Tibial artery (tissue), 4 donors: ENCODE results near the gene CYP2C9.
A peak's percentile ranks its signal among the peaks of the same experiment; 100 is the strongest.
"Not testable (repeated sequence)": the region's sequence is repeated elsewhere in the genome, so short reads cannot be mapped to it uniquely, and the experiment has no call there.

Experiments
- DNase-seq, 2 donors: peaks; one replicate each; pipeline ENCODE4 v3.0.0-alpha.2; 2019
- H3K27ac ChIP-seq, 2 donors: fragments of 200-600 bp; sonication (generic) in 1 of 2; 1 replicate in 1 of 2; 2 replicates in 1 of 2; pipeline ENCODE4 v1.5.1; 2018 to 2019; ENCODE audit warnings: mild to moderate bottlenecking in 1 of 2
- H3K27me3 ChIP-seq, 2 donors: fragments of 200-600 bp; sonication (generic) in 1 of 2; one replicate each; pipeline versions ENCODE4 v1.5.1 to v1.6.0; 2016 to 2019
- H3K36me3 ChIP-seq, 3 donors: fragments of 200-600 bp; sonication (generic) in 2 of 3; one replicate each; pipeline ENCODE4 v1.5.1; 2016 to 2019; ENCODE audit warnings: mild to moderate bottlenecking in 2 of 3
- H3K4me1 ChIP-seq, 4 donors: fragments of 200-600 bp; sonication (generic) in 2 of 4; 1 replicate in 3 of 4; 2 replicates in 1 of 4; pipeline ENCODE4 v1.5.1; 2016 to 2019
- H3K4me3 ChIP-seq, 2 donors: fragments of 200-600 bp; sonication (generic) in 1 of 2; 1 replicate in 1 of 2; 2 replicates in 1 of 2; pipeline ENCODE4 v1.5.1; 2018 to 2019; ENCODE audit warnings: mild to moderate bottlenecking in 2 of 2
- H3K9me3 ChIP-seq, 3 donors: fragments of 200-600 bp; sonication (generic) in 1 of 3; one replicate each; pipeline ENCODE4 v1.5.1; 2016 to 2019
- CTCF ChIP-seq, 2 experiments: fragments of 200-600 bp in 1 of 2; fragments of 450-650 bp in 1 of 2; IDR thresholded peaks; one replicate each; pipeline ENCODE4 v1.5.1; 2017 to 2019; ENCODE audit warnings: antibody characterized with exemption in 2 of 2, mild to moderate bottlenecking in 1 of 2, moderate library complexity in 1 of 2
- intact Hi-C: fragments of 100-400 bp; cut with DNase I; formaldehyde crosslinking; loops from one replicate; pipeline ENCODE4 v1.15.0; 2023; ENCODE audit warnings: low total_unique reads

CYP2C9 gene

DNA sequence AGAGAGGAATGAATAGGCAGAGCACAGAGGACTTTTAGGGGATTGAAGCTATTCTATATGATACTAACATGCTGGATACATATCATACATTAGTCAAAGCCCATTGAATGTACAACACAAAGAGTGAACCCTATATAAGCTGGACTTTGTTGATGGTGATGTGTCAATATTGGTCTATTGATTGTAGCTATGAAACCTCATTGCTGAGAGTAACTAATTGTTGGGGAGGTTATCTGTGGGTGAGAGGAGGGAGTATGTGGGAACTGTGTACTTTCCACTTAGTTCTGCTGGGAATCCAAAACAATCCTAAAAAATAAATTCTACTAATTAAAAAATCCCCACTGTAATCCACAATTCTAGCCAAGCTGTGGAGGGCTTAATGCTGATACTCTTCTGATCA is 22.0 kb upstream of the CYP2C9 start:
- peaks cover 0 to 8% (median 5%) of the 10 kb centered on the region in 3 donors for H3K9me3 ChIP-seq
- no peak overlapping the region for H3K4me3 ChIP-seq
- H3K36me3 ChIP-seq = no peaks in the 10 kb centered on the region
- intact Hi-C loops = no loop called here
- no peaks in the 10 kb centered on the region for H3K4me1 ChIP-seq
- H3K27ac ChIP-seq = no peak overlapping the region
- H3K27me3 ChIP-seq = no peaks in the 10 kb centered on the region
- no peak for TF ChIP-seq CTCF (IDR thresholded peaks at IDR 0.05)
- no peak for DNase-seq

DNA sequence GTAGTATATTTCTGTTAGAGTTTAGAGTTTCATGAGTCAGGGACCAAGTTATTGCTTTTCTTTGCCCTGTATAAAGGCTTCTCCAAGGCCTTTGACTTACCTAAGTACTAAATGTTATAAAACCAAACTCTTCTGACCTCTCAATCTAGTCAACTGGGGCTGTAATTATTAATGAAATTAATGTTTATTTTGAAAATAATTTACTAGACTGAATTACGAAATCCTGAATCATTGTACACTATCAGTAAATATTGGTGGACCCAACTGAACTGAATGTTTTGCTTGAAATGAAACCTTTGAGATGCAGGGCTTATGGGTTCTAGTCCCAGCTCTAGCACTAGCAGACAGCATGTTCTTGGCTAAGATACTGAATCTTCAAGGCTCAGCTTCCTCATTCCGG is 1.7 kb upstream of the CYP2C9 start:
- no peaks in the 10 kb centered on the region for H3K4me1 ChIP-seq
- no peak overlapping the region for H3K27ac ChIP-seq
- intact Hi-C loops = no loop called here
- H3K36me3 ChIP-seq = no peaks in the 10 kb centered on the region
- DNase-seq = no peak
- H3K4me3 ChIP-seq = no peak overlapping the region
- no peak for TF ChIP-seq CTCF (IDR thresholded peaks at IDR 0.05)
- no peaks in the 10 kb centered on the region for H3K27me3 ChIP-seq
- H3K9me3 ChIP-seq = no peaks in the 10 kb centered on the region

DNA sequence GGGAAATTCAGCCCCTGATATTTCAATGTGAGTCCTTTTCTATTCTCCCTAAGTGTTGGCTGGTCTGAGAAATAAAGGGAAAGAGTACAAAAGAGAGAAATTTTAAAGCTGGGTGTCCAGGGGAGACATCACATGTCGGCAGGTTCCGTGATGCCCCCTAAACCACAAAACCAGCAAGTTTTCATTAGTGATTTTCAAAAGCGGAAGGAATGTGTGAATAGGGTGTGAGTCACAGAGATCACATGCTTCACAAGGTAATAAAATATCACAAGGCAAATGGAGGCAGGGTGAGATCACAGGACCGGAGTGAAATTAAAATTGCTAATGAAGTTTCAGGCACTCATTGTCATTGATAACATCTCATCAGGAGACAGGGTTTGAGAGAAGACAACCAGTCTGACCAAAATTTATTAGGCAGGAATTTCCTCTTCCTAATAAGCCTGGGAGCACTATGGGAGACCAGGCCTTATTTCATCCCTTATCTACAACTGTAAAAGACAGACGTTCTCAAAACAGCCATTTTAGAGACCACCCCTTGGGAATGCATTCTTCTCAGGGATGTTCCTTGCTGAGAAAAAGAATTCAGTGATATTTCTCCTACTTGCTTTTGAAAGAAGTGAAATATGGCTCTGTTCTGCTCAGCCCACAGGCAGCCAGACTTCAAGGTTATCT is 5.1 kb downstream of the CYP2C9 start:
- H3K36me3 ChIP-seq, H3K27me3 ChIP-seq, intact Hi-C loops, H3K4me1 ChIP-seq, DNase-seq, H3K4me3 ChIP-seq, H3K27ac ChIP-seq: not testable (repeated sequence)
- peaks cover 0 to 16% (median 0%) of the 10 kb centered on the region in 3 donors for H3K9me3 ChIP-seq

DNA sequence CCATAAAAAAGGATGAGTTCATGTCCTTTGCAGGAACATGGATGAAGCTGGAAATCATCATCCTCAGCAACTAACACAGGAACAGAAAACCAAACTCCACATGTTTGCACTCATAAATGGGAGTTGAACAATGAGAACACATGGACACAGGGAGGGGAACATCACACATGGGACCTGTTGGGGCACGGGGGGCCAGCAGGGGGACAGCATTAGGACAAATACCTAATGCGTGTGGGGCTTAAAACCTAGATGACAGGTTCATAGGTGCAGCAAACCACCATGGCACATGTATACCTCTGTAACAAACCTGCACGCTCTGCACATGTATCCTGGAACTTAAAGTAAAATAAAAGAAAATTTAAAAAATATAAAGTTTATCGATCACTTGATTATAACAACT is 7.7 kb downstream of the CYP2C9 start:
- H3K27me3 ChIP-seq, H3K4me1 ChIP-seq, intact Hi-C loops, H3K36me3 ChIP-seq, DNase-seq, H3K4me3 ChIP-seq, H3K27ac ChIP-seq: not testable (repeated sequence)
- H3K9me3 ChIP-seq = peaks cover 0 to 16% (median 0%) of the 10 kb centered on the region in 3 donors

DNA sequence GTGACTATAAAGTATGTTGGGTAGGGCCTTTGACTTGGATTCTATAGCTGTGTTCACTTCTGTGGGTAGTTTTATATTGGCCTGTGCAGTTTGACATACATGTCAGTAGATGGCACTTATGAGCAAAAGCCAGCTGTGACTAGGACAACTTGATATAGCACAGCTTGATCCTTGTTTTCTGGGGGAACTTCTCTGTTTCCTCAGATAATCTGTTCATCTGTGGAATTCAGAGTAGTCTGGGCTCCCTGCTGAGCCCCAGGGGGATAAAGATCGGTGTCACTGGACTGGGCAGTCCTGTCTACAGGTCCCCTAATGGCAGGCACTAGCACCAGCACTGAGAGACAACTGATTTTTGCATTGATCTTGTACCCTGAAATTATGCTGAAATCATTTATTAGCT is 25.4 kb downstream of the CYP2C9 start:
- Histone ChIP-seq H3K4me1 (no peaks in the 10 kb centered on the region), H3K4me3 (no peak overlapping the region), H3K27ac (no peak overlapping the region), H3K9me3 (no peaks in the 10 kb centered on the region), H3K36me3 (no peaks in the 10 kb centered on the region), H3K27me3 (no peaks in the 10 kb centered on the region)
- intact Hi-C loops = no loop called here
- no peak for DNase-seq
- TF ChIP-seq CTCF (IDR thresholded peaks at IDR 0.05) = peak in 1 of 2 experiments; percentile 20

DNA sequence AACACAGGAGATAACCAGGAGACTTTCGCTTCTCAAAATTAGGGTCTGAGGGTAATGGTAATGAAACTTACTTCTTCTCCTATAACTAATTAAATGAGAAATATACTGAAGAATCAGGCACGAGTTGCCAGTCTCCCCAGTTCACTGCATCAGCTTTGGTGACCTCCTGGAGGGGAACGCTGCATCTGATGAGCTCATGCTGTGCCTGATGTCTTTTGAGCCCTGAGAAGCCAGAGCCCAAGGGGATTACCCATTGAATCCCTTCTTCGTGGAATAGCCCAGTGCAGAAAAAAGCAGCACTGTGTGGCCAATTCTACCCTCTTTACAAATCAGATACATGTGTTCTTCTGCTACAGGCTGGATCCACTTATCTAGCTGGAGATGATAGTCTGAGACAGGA is 45.1 kb downstream of the CYP2C9 start:
- no peak for TF ChIP-seq CTCF (IDR thresholded peaks at IDR 0.05)
- no peak overlapping the region for H3K27ac ChIP-seq
- H3K9me3 ChIP-seq = no peaks in the 10 kb centered on the region
- intact Hi-C loops = no loop called here
- H3K4me3 ChIP-seq = no peak overlapping the region
- H3K4me1 ChIP-seq = no peaks in the 10 kb centered on the region
- H3K36me3 ChIP-seq = no peaks in the 10 kb centered on the region
- no peaks in the 10 kb centered on the region for H3K27me3 ChIP-seq
- DNase-seq = no peak

GRCh38 chr10:94989192-94989591 is 50.7 kb downstream of the CYP2C9 start:
- H3K36me3 ChIP-seq = no peaks in the 10 kb centered on the region
- no peaks in the 10 kb centered on the region for H3K4me1 ChIP-seq
- H3K27me3 ChIP-seq = no peaks in the 10 kb centered on the region
- no peak overlapping the region for H3K27ac ChIP-seq
- intact Hi-C loops = no loop called here
- H3K4me3 ChIP-seq = no peak overlapping the region
- no peak for DNase-seq
- H3K9me3 ChIP-seq = peaks cover 0 to 13% (median 13%) of the 10 kb centered on the region in 3 donors
- TF ChIP-seq CTCF (IDR thresholded peaks at IDR 0.05) = no peak
